CD4-positive, alpha-beta memory T cell (primary cell): ENCODE measurements around the gene GRM6. TPM values are rescaled to one million over a fixed set of nuclear protein-coding genes. Genes with fewer than 3 reads are reported as not detected.
A peak's percentile ranks its signal among the peaks of the same experiment; 100 is the strongest.

Experiments used
- CTCF ChIA-PET: fragments of 350-600 bp; sonication (Branson Sonifier 250); formaldehyde crosslinking; loops from one replicate; lab custom pipeline; 2021; ENCODE audit warnings: inconsistent platforms; ENCODE audit not compliant: partially characterized antibody; lab: Charles Lee
- POLR2A ChIA-PET: fragments of 350-600 bp; sonication (Branson Sonifier 250); formaldehyde crosslinking; loops from one replicate; lab custom pipeline; 2021; ENCODE audit not compliant: partially characterized antibody; lab: Charles Lee
- DNase-seq, 5 donors: peaks; one replicate each; pipeline versions ENCODE4 v3.0.0 to v3.0.0-alpha.2; 2020 to 2022; ENCODE audit warnings: mixed read lengths in 1 of 5
- H3K27ac ChIP-seq: one replicate; pipeline ENCODE4 v1.7.0; 2013; ENCODE audit warnings: low read depth, low read length
- H3K27me3 ChIP-seq: 2 replicates; pipeline ENCODE4 v1.7.0; 2013; ENCODE audit warnings: mild to moderate bottlenecking, low read length, moderate library complexity; ENCODE audit not compliant: insufficient read depth
- H3K36me3 ChIP-seq: 2 replicates; pipeline ENCODE4 v1.7.0; 2013; ENCODE audit warnings: mild to moderate bottlenecking, low read length, moderate library complexity; ENCODE audit not compliant: insufficient read depth
- H3K4me1 ChIP-seq: 2 replicates; pipeline ENCODE4 v1.7.0; 2013; ENCODE audit warnings: mild to moderate bottlenecking, low read length, moderate library complexity; ENCODE audit not compliant: insufficient read depth
- H3K4me3 ChIP-seq, 2 donors: one replicate each; pipeline ENCODE4 v1.7.0; 2013; ENCODE audit warnings: low read length in 2 of 2, mild to moderate bottlenecking in 1 of 2
- H3K9me3 ChIP-seq, 2 donors: one replicate each; pipeline ENCODE4 v1.7.0; 2013; ENCODE audit warnings: low read length in 2 of 2, control low read depth in 1 of 2; ENCODE audit not compliant: control insufficient read depth in 1 of 2
- H3K27ac Mint-ChIP-seq, 7 donors: one replicate each; pipeline ENCODE4 v1.8.0; 2020 to 2021; ENCODE audit warnings: mixed read lengths in 7 of 7, mild to moderate bottlenecking in 6 of 7, inconsistent platforms in 3 of 7, moderate library complexity in 3 of 7
- H3K27me3 Mint-ChIP-seq, 2 donors: one replicate each; pipeline ENCODE4 v1.8.0; 2020 to 2021; ENCODE audit warnings: mixed read lengths in 2 of 2
- H3K36me3 Mint-ChIP-seq, 2 donors: one replicate each; pipeline ENCODE4 v1.8.0; 2020 to 2021; ENCODE audit warnings: mixed read lengths in 2 of 2, inconsistent platforms in 1 of 2, mild to moderate bottlenecking in 1 of 2
- H3K4me1 Mint-ChIP-seq, 4 donors: one replicate each; pipeline ENCODE4 v1.8.0; 2020 to 2021; ENCODE audit warnings: mixed read lengths in 4 of 4, mild to moderate bottlenecking in 1 of 4
- H3K4me3 Mint-ChIP-seq, 8 donors: one replicate each; pipeline ENCODE4 v1.8.0; 2020 to 2021; ENCODE audit warnings: mixed read lengths in 8 of 8, mild to moderate bottlenecking in 7 of 8, moderate library complexity in 6 of 8, inconsistent platforms in 3 of 8
- H3K9me3 Mint-ChIP-seq, 8 donors: one replicate each; pipeline ENCODE4 v1.8.0; 2020 to 2021; ENCODE audit warnings: mixed read lengths in 8 of 8, mild to moderate bottlenecking in 5 of 8, inconsistent platforms in 3 of 8, moderate library complexity in 1 of 8
- intact Hi-C: fragments of 100-400 bp; cut with micrococcal nuclease; formaldehyde crosslinking; loops from one replicate; pipeline ENCODE4 v1.15.1; 2023
- polyA plus RNA-seq, 2 donors: library from polyadenylated mRNA; unstranded; fragments of 300-500 nt; fragmentation: Illumina TruSeq; gene quantifications; one replicate each; pipeline ENCODE4 v1.2.3, GENCODE V29; 2021
- total RNA-seq, 2 experiments: library from RNA; stranded (reverse); gene quantifications; one replicate each; pipeline ENCODE4 v1.2.3, GENCODE V29; 2021

GRM6 gene
- total RNA-seq: not detected
- not detected for polyA plus RNA-seq

DNA sequence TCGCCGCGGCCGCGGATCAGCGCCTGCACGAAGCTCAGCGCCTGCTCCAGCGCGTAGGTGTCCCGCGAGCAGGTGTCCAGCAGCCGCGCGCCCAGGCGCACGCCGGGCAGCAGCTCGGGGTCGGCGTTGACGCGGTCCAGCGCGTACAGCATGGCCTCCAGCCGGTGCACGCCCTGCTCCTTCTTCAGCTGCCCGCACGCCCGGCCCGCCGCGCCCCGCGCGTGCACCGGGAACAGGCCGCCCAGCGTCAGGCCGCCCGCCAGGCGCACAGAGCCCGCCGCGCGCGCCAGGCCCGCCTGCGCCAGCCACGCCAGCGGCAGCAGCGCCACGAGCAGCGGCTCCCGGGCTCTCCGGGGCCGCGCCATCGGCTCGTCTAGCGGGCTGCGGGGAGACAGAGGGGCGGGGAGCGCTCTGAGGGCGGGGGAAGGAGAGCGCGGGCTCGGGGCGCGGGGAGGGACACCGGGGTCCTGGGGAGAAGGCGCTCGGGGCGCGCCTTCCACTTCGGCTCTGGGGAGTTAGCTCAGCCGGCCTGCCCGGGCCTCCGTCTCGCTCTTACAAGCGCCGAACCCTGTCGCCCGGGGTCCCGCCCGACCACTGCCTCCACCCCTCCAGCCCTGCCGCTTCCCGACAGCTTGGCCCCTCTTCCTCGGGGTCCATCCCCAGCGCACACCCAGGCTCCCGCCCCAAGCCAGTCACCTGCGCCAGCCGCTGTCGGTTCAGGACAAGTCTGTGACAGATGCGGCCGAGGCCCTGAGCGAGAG, at the start of gene GRM6:
Gene GRM6, minus strand, starts transcription at position 741 of the 761 bp plus-strand sequence. Its CDS starts 376 bp downstream, at position 365.
- Histone ChIP-seq H3K27ac (no peak within 1 kb of the TSS), H3K9me3 (no peaks in the 10 kb centered on the region), H3K4me3 (no peak within 1 kb of the TSS), H3K27me3 (no peaks in the 10 kb centered on the region), H3K36me3 (no peaks in the 10 kb centered on the region), H3K4me1 (no peaks in the 10 kb centered on the region)
- H3K27me3 Mint-ChIP-seq: peaks cover 10 to 23% of the 10 kb centered on the region in 2 donors
- ChIA-PET POLR2A (no interaction called here), CTCF (no interaction called here)
- H3K27ac Mint-ChIP-seq: peak within 1 kb of the TSS in 1 of 7 donors; percentile 62
- no peak within 1 kb of the TSS for H3K4me3 Mint-ChIP-seq
- intact Hi-C loops: no loop called here
- no peaks in the 10 kb centered on the region for H3K36me3 Mint-ChIP-seq
- DNase-seq: no peak
- H3K4me1 Mint-ChIP-seq: peaks cover 0 to 5% (median 3%) of the 10 kb centered on the region in 4 donors
- peaks cover 0 to 8% (median 2%) of the 10 kb centered on the region in 8 donors for H3K9me3 Mint-ChIP-seq

DNA sequence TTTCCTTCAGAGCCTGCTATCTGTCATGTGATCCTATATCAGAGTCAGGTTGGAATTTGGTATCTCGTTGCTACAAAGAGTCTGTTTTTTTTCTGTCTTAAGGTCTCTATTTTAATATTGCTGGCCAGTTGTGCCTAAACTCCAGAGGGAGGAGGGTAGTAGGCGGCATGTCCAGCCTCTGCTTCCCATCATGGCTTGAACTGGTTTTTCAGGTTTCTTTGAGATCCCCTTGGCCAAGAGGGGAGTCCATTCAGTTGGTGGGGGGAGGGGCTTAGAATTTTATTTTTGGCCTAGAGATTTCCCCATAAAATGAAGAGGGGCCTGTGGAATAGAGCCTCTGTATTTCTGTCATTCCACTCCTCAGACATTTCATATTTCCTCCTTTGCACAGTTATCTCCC, 49.6 kb upstream of the GRM6 start:
- Mint-ChIP-seq H3K9me3 (peaks cover 3 to 64% (median 51%) of the 10 kb centered on the region in 8 donors), H3K36me3 (peaks cover 6 to 16% of the 10 kb centered on the region in 2 donors), H3K4me1 (no peaks in the 10 kb centered on the region), H3K27ac (no peak overlapping the region), H3K4me3 (no peak overlapping the region), H3K27me3 (peaks cover 1 to 2% of the 10 kb centered on the region in 2 donors)
- no peak overlapping the region for H3K4me3 ChIP-seq
- intact Hi-C loops: no loop called here
- no peaks in the 10 kb centered on the region for H3K27me3 ChIP-seq
- H3K36me3 ChIP-seq: no peaks in the 10 kb centered on the region
- H3K27ac ChIP-seq: no peak overlapping the region
- ChIA-PET POLR2A (no interaction called here), CTCF (no interaction called here)
- no peaks in the 10 kb centered on the region for H3K9me3 ChIP-seq
- no peaks in the 10 kb centered on the region for H3K4me1 ChIP-seq
- no peak for DNase-seq

DNA sequence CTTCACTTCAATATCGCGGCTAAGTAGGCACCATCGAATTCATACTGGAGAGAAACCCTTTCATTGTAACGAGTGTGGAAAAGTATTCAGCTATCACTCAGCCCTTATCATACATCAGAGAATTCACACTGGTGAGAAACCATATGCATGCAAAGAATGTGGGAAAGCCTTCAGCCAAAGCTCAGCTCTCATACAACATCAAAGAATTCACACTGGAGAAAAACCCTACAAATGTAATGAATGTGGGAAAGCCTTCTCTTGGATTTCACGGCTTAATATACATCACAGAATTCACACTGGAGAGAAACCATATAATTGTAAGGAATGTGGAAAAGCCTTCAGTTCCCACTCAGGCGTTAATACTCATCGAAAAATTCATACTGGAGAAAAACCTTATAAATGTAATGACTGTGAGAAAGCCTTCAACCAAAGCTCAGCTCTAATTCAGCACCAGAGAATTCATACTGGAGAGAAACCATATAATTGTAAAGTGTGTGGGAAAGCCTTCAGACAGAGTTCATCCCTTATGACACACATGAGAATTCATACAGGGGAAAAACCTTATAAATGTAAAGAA, 38.0 kb upstream of the GRM6 start:
- intact Hi-C loops: no loop called here
- peaks cover 39% of the 10 kb centered on the region for H3K36me3 ChIP-seq
- POLR2A ChIA-PET: interaction anchor here (1.0 to 1.6 kb wide), 2 partner anchors 9 to 28 kb away, joined by 3 to 5 read pairs; partner anchors contain the start of genes ZNF354C and ZNF879

DNA sequence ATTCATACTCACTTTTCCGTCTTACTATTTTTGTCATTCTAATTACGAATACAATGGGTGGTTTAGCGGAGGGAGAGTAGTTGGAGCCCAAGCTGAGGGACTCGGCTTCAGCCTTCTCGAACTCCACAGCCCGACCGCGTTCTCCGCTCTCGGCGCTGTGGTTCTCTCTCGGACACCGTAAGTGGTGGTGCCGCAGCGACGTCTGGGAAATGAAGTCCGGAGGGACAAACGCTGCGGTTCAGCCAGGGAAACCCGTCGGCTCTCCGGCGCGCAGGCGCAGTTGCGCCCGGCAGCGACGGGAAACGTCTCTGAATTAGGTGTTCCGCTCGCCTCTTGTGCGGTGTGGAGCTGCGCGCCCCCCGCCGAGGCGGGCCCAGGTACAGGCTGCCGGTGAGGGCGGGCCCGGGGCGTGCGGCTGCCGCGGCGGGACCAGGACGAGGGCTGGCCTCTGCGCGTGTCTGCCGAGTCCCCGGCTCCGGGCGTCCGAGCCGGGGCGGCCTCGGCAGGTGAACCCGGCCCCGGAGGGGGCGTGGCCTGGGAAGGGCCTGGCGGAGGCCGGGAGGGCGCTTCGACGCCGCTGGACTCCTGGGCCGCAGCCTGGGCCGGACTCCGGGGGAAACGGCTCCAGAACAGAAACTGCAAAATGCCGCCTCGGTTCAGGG, 28.5 kb upstream of the GRM6 start, which contains the start of gene ZNF879:
Gene ZNF879, plus strand, starts transcription at position 277 of the 662 bp plus-strand sequence. CDS start 1,201 bp downstream, outside the sequence.
- ChIA-PET CTCF (interaction anchor here (1.9 kb wide), 1 partner anchor 293 kb away, joined by 6 read pairs; the partner anchor contains the start of gene ZNF354A), POLR2A (interaction anchor here (0.6 to 3.4 kb wide), 8 partner anchors 10 to 926 kb away, joined by 3 to 30 read pairs (median 5); partner anchors contain the start of genes ZNF354A, ZNF354B and ZNF354C)
- peaks cover 13% of the 10 kb centered on the region for H3K4me1 ChIP-seq
- H3K27ac ChIP-seq: peak within 1 kb of the TSS; percentile 66
- H3K4me3 Mint-ChIP-seq: peak within 1 kb of the TSS; percentile 92 to 99 (median 96)
- H3K36me3 Mint-ChIP-seq: peaks cover 35 to 39% of the 10 kb centered on the region in 2 donors
- peak within 1 kb of the TSS; percentile 54 to 61 for H3K4me3 ChIP-seq
- no peaks in the 10 kb centered on the region for H3K27me3 ChIP-seq
- H3K4me1 Mint-ChIP-seq: peaks cover 8 to 20% (median 11%) of the 10 kb centered on the region in 4 donors
- peaks cover 2 to 3% of the 10 kb centered on the region in 2 donors for H3K27me3 Mint-ChIP-seq
- DNase-seq: peak; percentile 93 to 95 (median 94)
- H3K36me3 ChIP-seq: peaks cover 20% of the 10 kb centered on the region
- H3K9me3 Mint-ChIP-seq: peaks cover 0 to 30% (median 24%) of the 10 kb centered on the region in 8 donors
- intact Hi-C loops: loop anchor here (1.0 to 2.0 kb wide), 5 partner anchors 37 to 1269 kb away; partner anchors contain the start of genes CLK4, MAPK9, ZNF354A and ZNF354B
- peaks cover 3 to 10% of the 10 kb centered on the region in 2 donors for H3K9me3 ChIP-seq
- H3K27ac Mint-ChIP-seq: peak within 1 kb of the TSS; percentile 82 to 95 (median 93)

More for the DNA sequence above, 38.0 kb upstream of the GRM6 start:
- H3K27me3 ChIP-seq: no peaks in the 10 kb centered on the region
- H3K4me1 Mint-ChIP-seq: no peaks in the 10 kb centered on the region
- H3K27me3 Mint-ChIP-seq: no peaks in the 10 kb centered on the region
- H3K27ac ChIP-seq: no peak overlapping the region
- no peak overlapping the region for H3K27ac Mint-ChIP-seq
- H3K4me3 Mint-ChIP-seq: no peak overlapping the region
- CTCF ChIA-PET: no interaction called here
- peaks cover 65 to 67% of the 10 kb centered on the region in 2 donors for H3K36me3 Mint-ChIP-seq
- no peak for DNase-seq
- peak overlapping the region in 1 of 2 donors; percentile 11 for H3K4me3 ChIP-seq
- peaks cover 19 to 73% of the 10 kb centered on the region in 2 donors for H3K9me3 ChIP-seq
- H3K9me3 Mint-ChIP-seq: peaks cover 7 to 100% (median 95%) of the 10 kb centered on the region in 8 donors
- no peaks in the 10 kb centered on the region for H3K4me1 ChIP-seq

DNA sequence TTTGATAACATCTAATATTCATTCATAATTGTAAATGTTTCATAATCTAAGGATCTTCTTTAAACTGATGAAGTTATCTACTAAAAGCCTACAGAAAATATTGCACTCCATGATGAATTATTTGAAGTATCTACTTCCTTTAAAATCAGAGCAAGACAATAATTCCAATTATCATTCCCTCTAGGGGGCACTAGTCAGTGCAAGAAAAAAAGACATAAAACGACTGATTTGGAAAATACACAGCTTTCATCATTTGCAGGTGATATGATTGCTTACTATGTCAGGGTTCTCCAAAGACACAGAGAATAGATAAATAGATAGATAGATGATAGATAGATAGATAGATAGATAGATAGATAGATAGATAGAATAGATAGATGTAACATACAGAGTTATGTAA, 13.5 kb upstream of the GRM6 start:
- ChIA-PET CTCF (no interaction called here), POLR2A (no interaction called here)
- H3K9me3 Mint-ChIP-seq: peaks cover 9 to 64% (median 24%) of the 10 kb centered on the region in 8 donors
- peaks cover 7% of the 10 kb centered on the region in 2 donors for H3K27me3 Mint-ChIP-seq
- DNase-seq: no peak
- no peaks in the 10 kb centered on the region for H3K9me3 ChIP-seq
- H3K4me3 Mint-ChIP-seq: no peak overlapping the region
- H3K4me1 ChIP-seq: no peaks in the 10 kb centered on the region
- H3K36me3 Mint-ChIP-seq: peaks cover 0 to 4% of the 10 kb centered on the region in 2 donors
- no peak overlapping the region for H3K4me3 ChIP-seq
- H3K27me3 ChIP-seq: no peaks in the 10 kb centered on the region
- H3K4me1 Mint-ChIP-seq: peaks cover 0 to 1% (median 0%) of the 10 kb centered on the region in 4 donors
- H3K27ac ChIP-seq: no peak overlapping the region
- H3K36me3 ChIP-seq: no peaks in the 10 kb centered on the region
- H3K27ac Mint-ChIP-seq: no peak overlapping the region
- intact Hi-C loops: no loop called here

DNA sequence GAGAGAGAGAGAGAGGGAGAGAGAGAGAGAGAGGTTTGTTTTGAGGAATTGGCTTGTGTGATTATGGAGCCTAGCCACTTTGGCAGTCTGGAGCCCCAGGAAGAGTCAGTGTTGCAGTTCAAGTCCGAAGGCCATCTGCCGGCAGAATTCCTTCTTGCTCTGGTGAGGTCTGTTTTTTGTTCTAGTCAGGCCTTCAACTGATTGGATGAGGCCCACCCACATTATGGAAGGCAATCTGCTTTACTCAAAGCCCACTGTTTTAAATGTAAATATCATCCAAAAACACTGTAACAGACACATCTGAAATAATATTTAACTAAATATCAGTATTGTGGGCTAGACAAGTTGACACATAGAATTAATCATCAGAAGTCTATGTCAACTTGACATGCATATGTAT, 11.4 kb upstream of the GRM6 start:
- POLR2A ChIA-PET: no interaction called here
- no peak overlapping the region for H3K27ac Mint-ChIP-seq
- peaks cover 0 to 4% of the 10 kb centered on the region in 2 donors for H3K36me3 Mint-ChIP-seq

More for the DNA sequence above, 11.4 kb upstream of the GRM6 start:
- H3K27me3 Mint-ChIP-seq: peaks cover 14 to 16% of the 10 kb centered on the region in 2 donors
- CTCF ChIA-PET: no interaction called here
- intact Hi-C loops: no loop called here
- H3K9me3 Mint-ChIP-seq: peaks cover 13 to 67% (median 30%) of the 10 kb centered on the region in 8 donors
- Histone ChIP-seq H3K9me3 (no peaks in the 10 kb centered on the region), H3K36me3 (no peaks in the 10 kb centered on the region), H3K27ac (no peak overlapping the region), H3K27me3 (no peaks in the 10 kb centered on the region), H3K4me3 (no peak overlapping the region), H3K4me1 (no peaks in the 10 kb centered on the region)
- no peak overlapping the region for H3K4me3 Mint-ChIP-seq
- no peak for DNase-seq
- H3K4me1 Mint-ChIP-seq: peaks cover 0 to 1% (median 0%) of the 10 kb centered on the region in 4 donors
